ENCODE measurements around the gene LCN10.

LCN10 gene

DNA sequence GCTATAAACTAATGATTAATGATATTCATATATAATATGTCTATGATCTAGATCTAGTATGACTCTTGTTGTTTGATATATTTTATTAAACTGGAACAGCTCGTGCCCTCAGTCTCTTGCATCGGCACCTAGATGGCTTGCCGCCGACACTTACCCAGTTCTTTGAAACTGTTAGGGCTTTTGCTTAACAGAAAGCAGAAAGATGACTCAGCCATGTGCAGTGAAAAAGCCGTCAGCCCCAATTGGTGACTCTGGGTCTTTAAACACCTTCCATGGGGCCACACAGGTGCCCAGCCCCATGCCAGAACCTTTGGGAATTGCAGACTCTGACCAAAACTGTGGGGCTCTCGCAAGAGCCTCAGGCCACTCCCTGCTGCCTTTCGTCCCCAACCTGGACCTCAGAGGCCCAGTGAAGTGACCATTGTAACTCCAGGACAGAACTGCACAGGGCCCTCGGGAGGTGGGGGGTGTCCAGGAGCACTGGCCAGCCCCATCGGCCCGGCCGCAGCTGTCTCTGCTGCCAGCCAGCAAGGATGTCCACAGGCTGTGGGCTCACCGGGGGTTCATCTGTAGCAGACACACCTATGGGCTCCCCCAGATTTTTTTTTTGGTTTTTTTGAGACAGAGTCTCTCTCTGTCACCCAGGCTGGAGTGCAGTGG is 7.8 kb downstream of the LCN10 start:
- no peak overlapping the region for H3K4me3 ChIP-seq (ENCODE audit: low read depth, low read length)
- DNase-seq (ENCODE audit: low read depth): no peak
- TF ChIP-seq MYC (IDR thresholded peaks at IDR 0.05; ENCODE audit: low read depth, low read length) (no peak), POLR2A (IDR thresholded peaks at IDR 0.05; ENCODE audit: extremely low read depth, insufficient read length) (no peak), MAX (IDR thresholded peaks at IDR 0.05; ENCODE audit: low read depth, low read length) (no peak)
- TF ChIP-seq, protein P1, sequence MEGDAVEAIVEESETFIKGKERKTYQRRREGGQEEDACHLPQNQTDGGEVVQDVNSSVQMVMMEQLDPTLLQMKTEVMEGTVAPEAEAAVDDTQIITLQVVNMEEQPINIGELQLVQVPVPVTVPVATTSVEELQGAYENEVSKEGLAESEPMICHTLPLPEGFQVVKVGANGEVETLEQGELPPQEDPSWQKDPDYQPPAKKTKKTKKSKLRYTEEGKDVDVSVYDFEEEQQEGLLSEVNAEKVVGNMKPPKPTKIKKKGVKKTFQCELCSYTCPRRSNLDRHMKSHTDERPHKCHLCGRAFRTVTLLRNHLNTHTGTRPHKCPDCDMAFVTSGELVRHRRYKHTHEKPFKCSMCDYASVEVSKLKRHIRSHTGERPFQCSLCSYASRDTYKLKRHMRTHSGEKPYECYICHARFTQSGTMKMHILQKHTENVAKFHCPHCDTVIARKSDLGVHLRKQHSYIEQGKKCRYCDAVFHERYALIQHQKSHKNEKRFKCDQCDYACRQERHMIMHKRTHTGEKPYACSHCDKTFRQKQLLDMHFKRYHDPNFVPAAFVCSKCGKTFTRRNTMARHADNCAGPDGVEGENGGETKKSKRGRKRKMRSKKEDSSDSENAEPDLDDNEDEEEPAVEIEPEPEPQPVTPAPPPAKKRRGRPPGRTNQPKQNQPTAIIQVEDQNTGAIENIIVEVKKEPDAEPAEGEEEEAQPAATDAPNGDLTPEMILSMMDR (IDR thresholded peaks at IDR 0.05; ENCODE audit: low read depth, low read length): no peak

DNA sequence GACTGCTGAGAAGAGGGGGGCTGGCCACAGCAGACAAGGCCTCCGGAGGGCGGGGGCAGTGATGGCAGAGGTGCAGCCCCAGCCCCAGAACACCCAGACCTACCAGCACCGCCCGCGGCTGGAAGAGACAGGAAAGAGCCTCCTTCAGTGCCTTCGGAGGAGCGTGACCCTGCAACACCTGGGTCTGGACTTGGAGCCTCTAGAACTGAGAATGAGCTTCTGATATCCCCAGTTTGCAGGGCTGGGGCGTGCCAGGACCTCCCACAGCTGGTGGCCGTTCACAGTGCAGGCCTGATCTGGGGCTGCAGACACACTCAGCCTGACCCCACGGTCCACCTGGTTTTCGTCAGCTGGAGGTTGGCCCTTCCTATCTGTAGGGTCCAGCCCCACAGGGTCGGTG is 9.1 kb downstream of the LCN10 start:
- TF ChIP-seq MAX (IDR thresholded peaks at IDR 0.05; ENCODE audit: low read depth, low read length) (no peak), MYC (IDR thresholded peaks at IDR 0.05; ENCODE audit: low read depth, low read length) (no peak), POLR2A (IDR thresholded peaks at IDR 0.05; ENCODE audit: extremely low read depth, insufficient read length) (no peak)
- TF ChIP-seq, protein P1 (IDR thresholded peaks at IDR 0.05; ENCODE audit: low read depth, low read length): no peak
- DNase-seq (ENCODE audit: low read depth): no peak

DNA sequence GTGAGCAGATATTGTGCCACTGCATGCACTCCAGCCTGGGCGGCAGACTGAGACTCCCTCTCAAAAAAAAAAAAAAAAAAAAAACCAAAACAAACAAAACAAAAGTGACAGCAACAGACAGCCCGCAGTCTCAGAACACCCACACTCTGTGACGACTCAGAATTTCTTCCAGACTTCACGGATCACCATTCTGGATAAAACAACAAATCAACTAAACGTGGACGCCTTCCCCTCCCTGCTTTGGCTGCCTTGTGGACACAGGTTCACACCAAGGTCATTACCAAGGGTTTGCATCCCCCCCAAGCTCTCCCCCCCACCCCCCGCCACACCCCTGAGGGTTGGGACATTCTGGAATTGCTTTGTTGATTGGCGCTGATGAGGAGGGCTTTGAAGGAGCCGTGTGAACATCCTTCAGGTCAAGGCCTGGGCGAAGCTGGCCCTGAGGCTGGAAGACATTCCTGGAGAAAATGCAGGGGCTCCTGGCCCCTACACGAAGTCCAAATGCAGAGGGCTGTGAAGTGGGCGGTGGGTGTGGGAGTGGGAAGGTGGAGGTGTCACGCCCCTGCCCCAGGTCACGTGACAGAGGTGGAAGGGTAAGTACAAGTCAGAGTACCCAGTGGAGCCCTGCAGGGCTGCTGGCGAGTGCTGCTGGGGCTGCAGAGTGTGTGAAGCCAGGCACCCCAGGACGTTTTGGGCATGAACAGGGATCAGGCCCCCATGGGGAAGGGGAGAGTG is 10.1 kb downstream of the LCN10 start:
- no peak for TF ChIP-seq MAX (IDR thresholded peaks at IDR 0.05; ENCODE audit: low read depth, low read length)
- TF ChIP-seq, protein P1 (IDR thresholded peaks at IDR 0.05; ENCODE audit: low read depth, low read length): no peak
- TF ChIP-seq POLR2A (IDR thresholded peaks at IDR 0.05; ENCODE audit: extremely low read depth, insufficient read length): no peak
- no peak for TF ChIP-seq MYC (IDR thresholded peaks at IDR 0.05; ENCODE audit: low read depth, low read length)

More for the DNA sequence above, 9.1 kb downstream of the LCN10 start:
- H3K4me3 ChIP-seq (ENCODE audit: low read depth, low read length): no peak overlapping the region

GRCh38 chr9:136729926-136730325 is 12.8 kb downstream of the LCN10 start:
- no peak for TF ChIP-seq MYC (IDR thresholded peaks at IDR 0.05; ENCODE audit: low read depth, low read length)
- no peak for TF ChIP-seq MAX (IDR thresholded peaks at IDR 0.05; ENCODE audit: low read depth, low read length)
- TF ChIP-seq, protein P1 (IDR thresholded peaks at IDR 0.05; ENCODE audit: low read depth, low read length): no peak
- TF ChIP-seq POLR2A (IDR thresholded peaks at IDR 0.05; ENCODE audit: extremely low read depth, insufficient read length): no peak
- no peak overlapping the region for H3K4me3 ChIP-seq (ENCODE audit: low read depth, low read length)
- DNase-seq (ENCODE audit: low read depth): no peak

More for the DNA sequence above, 10.1 kb downstream of the LCN10 start:
- no peak overlapping the region for H3K4me3 ChIP-seq (ENCODE audit: low read depth, low read length)
- no peak for DNase-seq (ENCODE audit: low read depth)

- TF ChIP-seq MAX (IDR thresholded peaks at IDR 0.05; ENCODE audit: low read depth, low read length): no peak
- TF ChIP-seq, protein P1 (IDR thresholded peaks at IDR 0.05; ENCODE audit: low read depth, low read length): no peak
- no peak for TF ChIP-seq POLR2A (IDR thresholded peaks at IDR 0.05; ENCODE audit: extremely low read depth, insufficient read length)
- TF ChIP-seq MYC (IDR thresholded peaks at IDR 0.05; ENCODE audit: low read depth, low read length): no peak
- peak overlapping the region; percentile 67 for H3K4me3 ChIP-seq (ENCODE audit: low read depth, low read length)
These were observed 13.6 kb downstream of the LCN10 start for GRCh38 chr9:136729144-136729543.

More at GRCh38 chr9:136729144-136729543, 13.6 kb downstream of the LCN10 start:
- DNase-seq (ENCODE audit: low read depth): peak; percentile 51
